Stimulated activated CD4-positive, alpha-beta T cell treated with anti-CD3 and anti-CD28 coated beads, Interleukin-4, amount 100 ng/mL, for 1 hour (primary cell): ENCODE measurements around the gene MTHFD1.

Experiments used
- DNase-seq: peaks from one replicate; pipeline ENCODE4 v3.0.0-alpha.2; 2020

Gene MTHFD1

DNA sequence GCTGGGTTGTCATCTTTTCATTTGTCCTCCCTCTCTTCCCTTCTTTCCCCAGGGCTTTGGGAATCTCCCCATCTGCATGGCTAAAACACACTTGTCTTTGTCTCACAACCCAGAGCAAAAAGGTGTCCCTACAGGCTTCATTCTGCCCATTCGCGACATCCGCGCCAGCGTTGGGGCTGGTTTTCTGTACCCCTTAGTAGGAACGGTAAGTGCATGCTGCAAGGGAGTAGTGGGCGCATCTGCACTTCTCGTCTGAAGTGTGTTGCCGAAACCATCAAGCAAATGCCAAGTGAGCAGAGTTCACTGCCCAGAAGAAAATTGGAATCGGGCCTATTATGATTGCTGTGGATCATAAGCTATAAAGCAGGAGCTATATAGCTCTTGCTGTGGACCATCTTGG lies 66.5 kb downstream of the MTHFD1 start:
- DNase-seq = no peak

DNA sequence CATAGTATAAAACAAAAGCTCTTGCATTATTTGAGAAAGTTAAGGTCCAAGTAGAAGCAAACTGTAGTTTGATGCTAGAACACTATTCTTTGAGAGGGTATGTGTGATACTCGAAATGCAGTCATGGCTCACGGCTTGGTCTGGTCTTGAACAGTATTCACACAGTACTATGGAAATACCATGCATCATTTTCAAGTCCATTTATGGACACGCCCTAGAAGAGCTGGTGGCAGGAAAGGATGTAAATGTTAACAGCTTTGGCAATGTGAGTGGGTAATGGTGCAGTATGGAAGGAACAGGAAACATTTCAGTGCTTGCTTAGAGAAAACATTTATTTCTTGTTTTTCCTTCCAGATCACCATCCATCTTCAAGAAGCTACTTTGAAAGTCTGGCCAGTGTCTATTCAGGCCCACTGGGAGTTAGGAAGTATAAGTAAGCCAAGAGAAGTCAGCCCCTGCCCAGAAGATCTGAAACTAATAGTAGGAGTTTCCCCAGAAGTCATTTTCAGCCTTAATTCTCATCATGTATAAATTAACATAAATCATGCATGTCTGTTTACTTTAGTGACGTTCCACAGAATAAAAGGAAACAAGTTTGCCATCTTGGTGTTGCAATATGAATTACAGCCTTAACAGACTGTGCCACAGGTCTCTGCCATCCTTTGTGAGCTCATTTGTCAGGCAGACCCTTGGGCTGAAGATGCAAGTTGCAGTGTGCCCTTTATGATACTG lies 71.4 kb downstream of the MTHFD1 start:
- no peak for DNase-seq

DNA sequence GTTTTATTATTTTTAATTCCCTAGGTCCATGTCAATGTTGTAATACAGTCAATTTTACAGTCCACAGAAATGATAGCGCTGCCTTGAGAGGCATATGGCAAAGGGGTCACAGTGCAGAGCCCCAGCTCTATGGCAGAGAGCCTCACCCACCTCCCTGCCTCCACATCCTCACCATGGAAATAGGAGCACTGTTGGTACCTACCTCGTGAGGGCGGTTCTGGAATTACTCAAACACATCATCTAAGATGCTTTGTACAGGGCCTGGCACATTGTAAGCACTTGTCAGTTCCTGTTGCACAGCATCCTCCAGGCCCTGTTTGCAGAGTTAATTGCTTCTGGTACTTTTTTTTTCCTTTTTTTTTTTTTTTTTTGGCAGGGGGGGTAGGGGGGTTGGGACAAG lies 73.1 kb downstream of the MTHFD1 start:
- DNase-seq = no peak

DNA sequence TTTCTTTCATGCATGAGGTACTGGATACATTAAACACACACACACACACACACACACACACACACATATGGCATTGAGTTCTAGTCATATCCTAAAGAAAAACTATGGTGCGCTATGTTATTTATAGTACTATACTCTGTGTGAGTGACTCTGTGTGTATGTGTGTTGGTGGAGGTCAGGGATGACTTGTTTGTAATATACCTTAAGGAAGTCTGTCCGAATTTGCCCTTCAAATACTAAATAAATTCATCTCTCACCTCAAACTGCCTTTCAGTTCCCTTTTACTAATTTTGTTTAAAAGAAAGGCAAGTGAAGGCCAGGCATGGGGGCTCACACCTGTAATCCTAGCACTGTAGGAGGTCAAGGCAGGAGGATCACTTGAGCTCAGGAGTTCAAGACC lies 75.0 kb downstream of the MTHFD1 start:
- DNase-seq = no peak

DNA sequence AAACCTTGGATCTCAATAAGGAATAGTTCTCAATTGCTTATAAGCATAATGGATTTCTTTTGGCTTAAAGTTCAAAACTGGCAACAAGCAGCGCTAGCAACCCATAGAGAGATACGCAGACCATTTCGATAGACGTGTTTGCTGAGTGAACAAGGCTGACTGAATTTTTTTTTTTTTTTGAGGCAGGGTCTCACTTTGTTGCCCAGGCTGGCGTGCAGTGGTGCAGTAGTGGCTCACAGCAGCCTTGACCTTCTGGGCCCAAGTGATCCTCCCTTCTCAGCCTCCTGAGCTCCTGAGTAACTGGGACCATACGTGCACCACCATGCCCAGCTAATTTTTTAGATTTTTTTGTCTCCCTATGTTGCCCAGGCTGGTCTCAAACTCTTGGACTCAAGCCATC lies 75.7 kb downstream of the MTHFD1 start:
- DNase-seq = no peak

DNA sequence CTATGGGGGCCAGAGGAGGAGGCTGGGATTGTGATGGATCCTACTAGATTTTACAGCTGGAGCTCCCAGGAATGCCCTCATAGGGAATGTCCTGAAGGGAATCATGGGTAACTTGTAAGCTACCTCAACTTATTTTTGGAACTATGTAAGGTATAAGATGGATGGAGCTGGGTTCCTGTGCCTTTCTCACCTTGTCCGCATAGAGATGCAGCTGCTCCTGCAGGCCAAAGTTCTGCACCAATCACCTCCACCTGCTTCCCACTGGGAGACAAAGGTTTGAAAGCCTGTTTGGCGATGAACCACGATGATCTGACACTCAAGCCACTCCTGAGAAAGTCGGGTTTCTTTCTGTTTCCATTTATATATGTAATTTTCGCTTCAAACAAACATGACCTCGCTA lies 76.5 kb downstream of the MTHFD1 start:
- no peak for DNase-seq

DNA sequence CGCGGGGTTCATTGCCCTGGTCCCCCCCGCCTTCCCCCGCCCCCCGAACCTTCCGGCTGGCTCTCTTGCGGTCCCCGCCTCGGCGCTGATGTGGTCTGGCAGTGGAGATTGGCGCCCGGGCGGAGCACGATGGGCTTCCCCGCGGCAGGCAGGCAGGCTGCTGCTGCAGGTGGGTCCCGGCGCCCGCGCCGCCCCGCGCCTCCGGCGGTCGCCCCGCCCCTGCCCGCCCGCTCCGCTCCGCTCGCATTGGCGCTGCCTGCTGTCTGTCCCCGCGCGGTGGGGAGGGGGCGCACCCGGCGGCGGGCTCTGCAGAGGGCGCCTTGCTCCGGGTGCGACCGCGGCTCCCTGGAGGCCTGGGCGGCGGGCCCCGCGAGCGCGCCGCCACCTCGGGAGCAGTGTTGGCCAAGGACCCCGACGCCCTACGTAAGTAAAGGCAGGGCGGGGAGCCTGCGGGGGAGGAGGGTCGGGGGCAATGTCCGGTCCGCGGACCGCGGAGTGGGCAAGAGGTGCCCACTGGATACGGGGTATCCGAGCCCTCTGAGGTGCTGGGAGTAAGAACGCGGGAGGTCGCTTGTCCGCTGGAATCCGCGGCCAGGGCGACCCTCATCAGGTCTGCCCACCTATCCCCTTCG lies 77.2 kb downstream of the MTHFD1 start, which contains the start of gene AKAP5:
TSS of gene AKAP5 (plus strand) at position 309 of the 632 bp plus-strand sequence. CDS start 2,896 bp downstream, outside the sequence.
- peak; percentile 66 for DNase-seq

DNA sequence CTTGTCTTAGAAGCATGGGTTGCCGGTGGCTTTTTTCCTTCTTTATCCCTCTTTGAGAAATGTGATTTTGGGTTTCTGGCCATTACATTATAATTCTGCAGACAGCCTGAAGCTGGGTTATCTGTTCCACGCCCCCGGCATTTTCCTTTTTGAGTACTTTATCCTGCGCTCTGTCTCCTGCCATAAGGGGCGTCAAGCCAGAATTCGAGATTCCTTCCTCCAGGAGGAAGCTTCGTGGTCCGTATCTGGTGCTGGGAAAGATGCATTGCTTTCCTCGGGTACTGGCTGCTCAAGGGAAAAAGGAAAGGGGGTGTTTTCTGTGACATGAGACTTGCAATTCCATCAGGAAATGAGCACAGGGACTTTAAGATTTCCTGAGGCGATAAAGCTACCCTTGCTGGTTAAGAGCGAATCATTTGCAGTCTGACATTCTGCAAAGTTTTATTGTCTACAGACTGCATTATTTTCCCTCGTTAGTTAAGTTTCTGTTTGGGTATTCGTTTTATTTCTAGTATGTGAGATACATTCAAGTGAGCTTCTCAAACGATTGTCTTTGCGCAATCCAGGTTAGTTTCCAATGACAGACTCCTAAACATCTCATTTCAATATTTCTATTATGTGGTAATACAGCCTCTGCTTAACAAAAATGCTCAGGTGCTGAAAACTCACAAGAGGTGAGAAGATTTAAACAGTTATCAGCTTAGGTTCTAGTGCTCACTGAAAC lies 77.8 kb downstream of the MTHFD1 start:
- no peak for DNase-seq

DNA sequence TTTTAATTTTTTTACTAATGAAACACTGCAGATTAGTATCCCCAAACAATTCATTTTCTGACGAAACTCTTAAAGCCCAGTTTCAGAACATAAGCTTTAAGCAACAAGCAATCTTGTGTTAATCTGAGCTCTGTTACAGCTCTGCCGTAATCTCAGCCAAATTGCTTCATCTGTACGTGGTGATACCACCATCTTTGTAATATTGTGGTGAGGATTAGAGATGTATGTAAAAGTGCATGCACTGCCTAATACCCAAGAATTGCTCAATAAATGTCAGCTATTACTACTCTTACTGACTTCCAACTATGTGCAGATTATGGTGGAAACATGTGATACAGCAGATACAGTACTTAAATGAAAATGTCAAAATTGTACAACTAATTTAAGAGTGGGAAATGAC lies 78.9 kb downstream of the MTHFD1 start:
- no peak for DNase-seq

DNA sequence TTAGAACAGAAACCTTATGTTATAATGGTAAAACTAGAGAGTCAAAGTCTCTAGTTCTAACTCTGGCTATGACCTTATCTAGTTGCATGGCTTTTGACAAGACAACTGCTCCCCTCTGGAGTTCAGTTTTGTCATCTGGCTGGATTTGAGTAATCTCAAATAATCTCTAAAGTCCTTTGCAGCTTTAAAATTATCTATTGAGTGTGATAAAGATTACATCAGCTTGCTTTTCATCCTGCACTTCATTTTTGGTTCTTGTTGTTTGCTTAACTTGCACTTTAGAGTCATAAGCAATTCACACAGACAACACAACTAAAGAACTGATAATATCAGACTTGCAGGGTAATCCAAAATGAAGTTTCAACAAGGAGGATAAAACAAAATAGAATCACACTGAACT lies 79.4 kb downstream of the MTHFD1 start:
- DNase-seq = no peak

DNA sequence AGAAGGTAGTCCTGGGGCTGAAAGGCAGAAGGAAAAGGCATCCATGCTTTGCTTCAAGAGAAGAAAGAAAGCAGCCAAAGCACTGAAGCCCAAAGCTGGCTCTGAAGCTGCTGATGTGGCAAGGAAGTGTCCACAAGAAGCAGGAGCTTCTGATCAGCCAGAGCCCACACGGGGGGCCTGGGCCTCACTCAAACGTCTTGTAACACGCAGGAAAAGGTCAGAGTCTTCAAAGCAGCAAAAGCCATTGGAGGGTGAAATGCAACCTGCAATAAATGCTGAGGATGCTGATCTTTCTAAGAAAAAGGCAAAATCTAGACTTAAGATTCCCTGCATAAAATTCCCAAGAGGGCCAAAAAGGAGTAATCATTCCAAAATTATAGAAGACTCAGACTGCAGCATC lies 80.3 kb downstream of the MTHFD1 start:
- DNase-seq = no peak

DNA sequence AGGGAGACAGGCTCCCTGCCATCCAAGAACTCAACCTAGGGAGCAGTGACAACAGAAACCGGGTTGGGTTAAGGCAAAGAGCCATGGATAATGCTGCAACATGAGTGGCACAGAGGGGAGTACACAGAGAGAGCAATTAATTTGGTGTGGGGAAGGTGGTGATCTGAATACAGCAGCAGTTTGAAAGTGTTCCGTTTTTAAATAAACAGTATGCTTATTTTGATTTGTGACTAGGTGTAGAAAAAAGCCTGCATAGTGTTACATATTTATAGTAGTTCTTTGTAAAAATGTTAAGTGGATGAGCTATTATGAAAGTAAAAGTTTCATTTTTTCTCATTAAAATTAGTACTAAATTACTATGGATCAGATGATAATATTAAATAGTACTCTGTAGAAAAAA lies 85.9 kb downstream of the MTHFD1 start:
- no peak for DNase-seq

DNA sequence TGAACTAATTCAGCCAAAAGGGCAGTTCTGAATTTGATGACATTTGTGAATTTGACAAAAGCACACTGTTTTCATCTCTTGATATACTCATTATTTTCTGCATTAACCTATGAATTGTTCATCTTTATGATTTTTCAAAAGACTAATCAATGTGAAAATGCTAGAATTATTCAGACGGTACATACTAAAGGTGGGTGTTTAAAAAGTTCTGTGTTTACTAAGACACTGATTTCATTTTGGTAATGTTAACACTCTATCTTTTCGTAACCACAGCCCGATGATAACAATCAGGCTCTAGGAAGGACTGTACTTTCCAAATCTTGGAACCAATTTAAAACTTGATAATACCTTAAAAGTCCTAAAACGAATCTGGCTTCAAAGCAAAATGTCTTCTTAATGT lies 86.5 kb downstream of the MTHFD1 start:
- DNase-seq = no peak

DNA sequence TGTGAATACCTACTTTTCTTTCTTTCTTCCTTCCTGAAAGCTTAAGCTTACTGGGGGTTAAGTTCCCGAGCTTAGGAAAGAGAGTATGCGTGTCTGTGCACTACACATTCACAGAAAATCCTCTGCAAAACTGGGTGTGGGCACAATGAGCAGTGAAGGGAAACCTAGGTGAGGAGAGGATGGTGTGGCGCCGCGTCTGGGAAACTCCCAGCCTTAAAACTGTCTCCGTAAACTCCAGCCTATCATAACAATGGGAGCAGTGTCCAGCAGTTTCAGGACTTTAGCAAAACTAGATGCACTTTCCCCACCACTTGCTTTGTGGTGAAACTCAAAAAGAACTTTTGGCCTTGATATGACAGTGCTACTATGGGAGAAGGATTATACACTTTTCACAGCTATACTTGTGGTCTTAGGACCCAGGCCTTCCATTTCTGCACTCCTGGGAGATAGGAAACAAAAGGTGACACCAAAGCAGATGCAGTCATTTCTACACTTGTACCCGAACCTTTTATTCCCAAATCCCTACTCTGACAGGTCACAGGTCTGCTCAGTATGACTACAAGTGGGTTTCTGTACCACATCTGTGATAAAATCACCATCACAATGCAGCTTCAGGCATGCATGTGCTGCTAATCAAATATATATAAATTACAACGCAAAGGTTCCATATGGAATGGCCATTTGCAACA lies 87.6 kb downstream of the MTHFD1 start:
- DNase-seq = no peak

DNA sequence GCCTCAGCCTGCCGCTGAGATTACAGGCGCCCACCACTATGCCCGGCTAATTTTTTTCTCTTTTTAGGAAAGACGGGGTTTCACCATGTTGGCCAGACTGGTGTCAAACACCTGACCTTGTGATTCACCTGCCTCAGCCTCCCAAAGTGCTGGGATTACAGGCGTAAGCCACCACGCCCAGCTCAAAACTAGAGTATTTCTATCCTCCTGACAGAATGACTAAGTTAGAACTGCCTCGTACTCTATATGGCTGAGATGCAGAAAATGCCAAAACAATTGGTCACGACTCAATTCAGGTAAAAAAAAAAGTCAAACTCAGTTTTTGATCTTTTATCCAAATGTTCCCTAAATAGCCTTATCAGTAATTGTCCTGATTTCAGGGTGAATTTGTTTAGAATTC lies 88.3 kb downstream of the MTHFD1 start:
- no peak for DNase-seq

DNA sequence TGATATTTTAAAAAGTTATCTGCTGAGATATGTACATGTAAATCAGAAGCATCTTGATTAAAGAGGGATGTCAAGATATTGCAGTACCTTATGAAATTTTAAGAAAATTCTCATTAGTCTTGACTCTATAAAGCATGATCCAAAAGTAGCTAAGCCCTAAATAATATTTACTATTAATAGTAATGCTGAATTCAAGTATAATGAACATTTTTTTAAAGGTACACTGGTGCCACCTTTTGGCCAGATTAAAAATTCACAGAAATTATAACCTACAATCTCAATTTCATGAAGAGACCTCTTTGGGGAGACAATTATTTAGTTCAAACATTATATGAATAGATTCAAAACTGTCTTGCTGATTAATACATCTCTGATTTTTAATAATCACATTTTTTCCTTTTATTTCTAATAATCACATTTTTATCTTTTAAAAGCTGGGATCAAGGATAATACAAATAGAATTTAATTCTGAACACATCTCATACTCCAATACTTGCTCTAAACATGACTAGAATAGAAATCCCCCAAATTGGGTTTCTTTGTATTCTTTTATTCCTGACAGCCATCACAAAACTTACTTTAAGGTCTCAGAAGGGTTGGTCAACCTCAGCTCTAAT lies 90.6 kb downstream of the MTHFD1 start:
- no peak for DNase-seq

DNA sequence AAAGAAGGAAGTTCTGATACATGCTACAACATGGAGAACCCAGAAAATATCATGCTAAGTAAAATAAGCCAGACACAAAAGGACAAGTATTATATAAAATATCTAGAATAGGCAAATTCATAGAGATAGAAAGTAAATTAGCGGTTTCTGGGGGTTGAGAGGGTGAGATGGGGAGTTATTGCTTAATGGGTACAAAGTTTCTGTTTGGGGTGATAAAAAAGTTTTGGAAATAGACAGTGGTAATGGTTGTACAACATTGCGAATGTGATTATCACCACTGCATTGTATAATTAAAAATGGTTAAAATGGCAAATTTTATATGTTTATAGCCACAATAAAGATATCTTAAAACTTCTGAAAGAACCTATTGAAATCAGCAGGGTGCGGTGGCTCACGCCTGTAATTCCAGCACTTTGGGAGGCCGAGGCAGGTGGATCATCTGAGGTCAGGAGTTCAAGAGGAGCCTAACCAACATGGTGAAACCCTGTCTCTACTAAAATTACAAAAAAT lies 100.5 kb downstream of the MTHFD1 start:
- no peak for DNase-seq

DNA sequence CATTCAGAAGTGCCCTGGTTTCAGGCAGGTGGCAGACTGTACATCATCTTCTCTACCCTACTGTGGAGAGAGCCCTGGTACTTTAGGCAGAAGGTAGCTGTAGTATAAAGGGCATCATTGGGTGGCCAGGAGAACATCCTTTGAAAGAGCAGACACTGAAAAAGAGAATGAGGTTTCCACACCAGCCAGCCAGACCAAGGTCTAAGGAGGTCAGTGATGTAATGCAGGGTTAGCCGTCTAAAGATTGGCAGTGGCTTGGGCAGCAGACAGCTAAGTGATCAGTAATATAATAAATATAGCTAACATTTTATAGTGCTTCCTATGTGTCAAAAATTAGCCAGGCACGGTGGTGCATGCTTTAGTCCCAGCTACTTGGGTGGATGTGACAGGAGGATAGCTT lies 103.5 kb downstream of the MTHFD1 start:
- DNase-seq = no peak

DNA sequence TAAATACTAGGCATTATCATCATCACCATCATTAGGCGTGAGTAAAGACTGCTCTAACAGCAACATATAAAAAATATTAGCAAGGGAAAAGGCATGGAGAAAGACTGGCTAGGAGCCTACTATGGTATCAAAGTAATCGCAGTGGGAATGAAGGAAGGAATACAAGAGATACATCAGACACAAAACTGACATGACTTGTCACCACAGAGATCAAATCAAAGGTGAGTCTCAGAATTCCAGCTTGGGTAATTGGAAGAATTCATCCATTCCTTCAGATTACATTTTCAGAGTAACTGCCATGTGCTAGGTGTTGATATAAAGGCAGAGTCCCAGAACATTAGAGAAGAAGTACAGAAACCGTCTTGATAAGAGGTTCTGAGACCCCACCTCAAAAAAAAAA lies 105.3 kb downstream of the MTHFD1 start:
- no peak for DNase-seq

DNA sequence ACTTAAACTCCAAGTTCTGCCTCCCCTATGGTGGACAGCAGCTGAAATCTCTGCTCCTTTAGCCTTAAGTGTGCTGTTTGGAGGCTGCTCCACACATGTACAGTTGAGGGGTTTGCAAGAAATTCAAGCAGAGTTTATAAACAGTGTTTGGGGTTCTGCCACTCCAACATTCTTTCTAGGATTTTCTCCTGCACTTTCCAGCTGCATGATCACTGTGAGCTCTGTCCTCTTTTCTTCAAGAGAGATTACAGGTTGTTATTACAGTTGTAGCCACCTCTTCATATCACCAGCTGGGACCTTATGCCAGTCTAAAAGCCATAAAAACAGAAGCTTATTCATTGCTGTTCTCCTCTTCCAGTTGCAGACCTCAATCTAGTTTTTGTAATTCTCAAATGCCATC lies 107.1 kb downstream of the MTHFD1 start:
- no peak for DNase-seq

DNA sequence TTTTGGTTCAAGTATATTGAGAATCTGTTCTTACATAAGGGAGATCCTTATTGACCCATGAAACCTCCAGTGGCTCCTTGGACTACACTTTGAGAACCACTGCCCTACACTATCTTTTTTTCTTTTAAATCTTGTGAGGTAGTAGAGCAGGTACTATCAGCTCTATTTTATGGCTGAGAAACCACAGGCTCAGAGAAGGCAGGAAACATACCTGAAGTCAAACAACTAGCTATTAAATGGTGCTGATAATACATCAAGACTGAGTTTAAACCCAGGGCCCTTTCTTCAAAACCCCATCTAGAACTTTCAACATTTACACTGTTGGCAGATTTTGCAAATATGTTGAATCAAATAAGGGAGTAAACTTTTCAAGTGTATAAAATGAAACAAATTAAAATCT lies 108.6 kb downstream of the MTHFD1 start:
- no peak for DNase-seq

DNA sequence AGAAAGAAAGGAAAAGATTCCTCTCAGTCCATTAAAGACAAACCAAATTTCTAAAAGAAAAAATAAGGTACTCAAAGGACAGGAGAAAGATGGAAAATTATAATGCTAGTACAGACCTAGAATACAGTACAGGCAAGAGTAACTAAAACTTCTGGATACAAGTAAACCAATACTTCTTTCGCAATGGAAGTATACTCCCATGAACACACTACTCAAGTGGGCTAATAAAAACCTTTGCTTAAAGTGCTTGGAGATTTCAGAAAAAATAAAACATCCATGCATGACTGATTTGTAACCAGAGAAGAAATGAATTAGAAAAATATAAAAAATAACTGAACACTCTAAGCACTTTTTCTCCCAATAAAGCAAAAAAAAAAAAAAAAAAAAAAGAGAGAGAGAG lies 111.9 kb downstream of the MTHFD1 start:
- no peak for DNase-seq
